Tibial nerve (tissue), 4 donors: Measurements from ENCODE around the gene CLIP2.

Source experiments
- CTCF ChIP-seq, 5 experiments: fragments of 200-600 bp in 3 of 5; fragments of 450-650 bp in 2 of 5; sonication (generic) in 3 of 5; IDR thresholded peaks; one replicate each; pipeline ENCODE4 v1.5.1; 2016 to 2019; ENCODE audit warnings: antibody characterized with exemption in 5 of 5, mild to moderate bottlenecking in 3 of 5, moderate library complexity in 2 of 5
- EP300 ChIP-seq, 2 donors: sonication (generic); formaldehyde crosslinking; IDR thresholded peaks; one replicate each; pipeline ENCODE4 v1.6.1; 2017; ENCODE audit warnings: antibody characterized with exemption in 2 of 2, mild to moderate bottlenecking in 1 of 2
- POLR2A ChIP-seq, 2 donors: fragments of 450-650 bp; IDR thresholded peaks; one replicate each; pipeline ENCODE4 v1.6.1; 2017; ENCODE audit warnings: antibody characterized with exemption in 2 of 2, mild to moderate bottlenecking in 2 of 2, moderate library complexity in 2 of 2

GRCh38 chr7:74439541-74439940 lies 150.3 kb downstream of the CLIP2 start:
- TF ChIP-seq CTCF (IDR thresholded peaks at IDR 0.05): no peak
- no peak for TF ChIP-seq POLR2A (IDR thresholded peaks at IDR 0.05)
- no peak for TF ChIP-seq EP300 (IDR thresholded peaks at IDR 0.05)
